A549 treated with AZD2906 at 1 μM for 4 hours (cell line): ENCODE measurements around the gene MAP2K4. TPM values are rescaled to one million over a fixed set of nuclear protein-coding genes. Genes with fewer than 3 reads are reported as not detected.

Experiments used
- total RNA-seq: library from RNA; stranded (reverse); fragments of 200-300 nt; extraction: Qiagen RNA extraction; gene quantifications from 5 replicates; pipeline ENCODE4 v1.2.3, GENCODE V29; 2022

Gene MAP2K4
- 26.5 to 34.6 TPM (median 28.9 TPM) in 5 replicates for total RNA-seq

DNA sequence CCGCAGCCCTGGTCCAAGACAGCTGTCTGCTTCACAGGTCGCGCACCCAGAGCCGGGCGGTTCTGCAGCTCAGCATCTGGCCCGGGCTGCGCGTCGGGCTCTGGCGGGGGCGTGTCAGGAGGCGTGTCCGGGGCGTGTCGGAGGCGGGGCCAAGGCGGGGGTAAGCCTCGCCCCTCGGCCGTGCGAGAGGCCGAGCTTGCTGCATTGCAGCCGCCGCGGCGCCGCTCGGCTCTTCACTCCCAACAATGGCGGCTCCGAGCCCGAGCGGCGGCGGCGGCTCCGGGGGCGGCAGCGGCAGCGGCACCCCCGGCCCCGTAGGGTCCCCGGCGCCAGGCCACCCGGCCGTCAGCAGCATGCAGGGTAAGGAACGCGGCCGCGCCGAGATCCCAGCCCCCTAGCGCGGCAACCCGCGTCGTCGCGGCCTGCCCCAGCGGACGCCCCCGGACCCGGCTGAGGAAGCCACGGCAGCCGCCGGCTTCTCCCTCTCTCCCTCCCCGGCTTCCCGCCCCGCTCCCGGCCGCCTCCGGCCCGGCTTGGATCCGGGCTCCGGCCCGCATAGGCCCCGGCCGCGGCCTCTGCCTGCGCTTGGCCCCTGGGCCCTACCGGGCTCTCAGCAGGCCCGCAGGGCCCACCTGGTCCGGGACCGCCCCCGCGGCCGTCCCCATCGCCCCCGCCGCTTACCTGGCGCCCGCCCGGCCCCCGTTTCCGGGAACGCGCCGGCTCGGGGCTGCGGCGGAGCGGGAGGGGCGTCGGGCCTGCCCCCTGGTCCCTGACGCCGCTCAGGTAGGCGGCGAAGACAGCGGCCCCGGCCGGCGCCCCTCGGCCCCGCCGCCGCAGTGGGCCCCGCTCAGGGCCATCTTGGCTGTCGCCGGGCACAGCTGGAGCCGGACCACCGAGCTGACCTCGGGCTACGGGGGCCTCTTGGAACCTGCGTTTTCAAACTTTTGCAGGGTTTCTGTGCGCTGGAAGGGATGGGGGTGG is at the start of gene MAP2K4:
TSS of gene MAP2K4 (plus strand) at position 236 of the 981 bp plus-strand sequence. CDS start at position 246, 10 bp downstream.

DNA sequence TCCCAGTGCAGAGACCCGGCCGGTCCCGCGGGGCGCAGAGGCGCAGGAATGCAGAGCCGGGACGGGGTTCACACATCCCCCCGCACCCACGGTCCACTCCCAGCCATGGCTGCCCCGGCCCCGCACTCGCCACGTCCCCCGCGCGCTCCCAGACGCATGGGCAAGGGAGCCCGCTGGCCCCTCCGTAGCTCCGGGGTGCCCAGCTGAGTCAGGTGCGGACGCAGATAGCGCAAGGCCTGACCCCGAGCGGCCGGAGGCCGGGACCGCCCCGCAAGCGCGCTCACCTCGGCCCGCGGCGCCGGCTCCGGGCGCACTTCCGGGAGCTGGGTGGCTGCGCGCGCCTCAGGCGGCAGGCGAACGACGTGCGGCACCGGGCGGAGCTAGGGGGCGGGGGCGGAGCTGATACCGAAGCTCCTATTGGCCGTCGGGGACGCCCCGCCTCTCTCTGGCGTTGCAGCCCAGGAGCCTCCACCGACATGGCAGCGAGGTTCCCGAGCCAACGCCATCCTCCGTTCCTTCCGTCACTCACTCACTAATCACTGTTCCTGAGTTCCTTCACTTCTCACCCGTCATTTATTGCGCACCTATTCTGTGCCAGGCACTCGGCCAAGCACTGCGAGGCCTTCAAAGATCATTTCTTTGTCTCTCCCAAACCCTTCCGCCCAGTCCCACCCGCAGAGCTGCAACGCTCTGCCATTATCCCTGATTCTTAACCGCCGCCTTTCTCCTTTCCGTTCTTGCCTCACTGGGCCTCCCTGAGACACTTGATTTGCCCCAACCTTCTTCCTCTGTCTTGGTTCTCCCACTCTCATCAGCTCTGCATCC is 23.3 kb upstream of the MAP2K4 start, which contains the start of gene ZNF18:
TSS of gene ZNF18 (minus strand) at position 329 of the 825 bp plus-strand sequence. CDS start 4,646 bp downstream, outside the sequence.

Other genes with a start within 250 kb of the MAP2K4 start
- 4.7 to 5.9 TPM (median 4.8 TPM) in 5 replicates for gene ZNF18, start 23.4 kb upstream of the MAP2K4 start, total RNA-seq